ENCODE measurements around the gene MCCD1.

MCCD1 gene

DNA sequence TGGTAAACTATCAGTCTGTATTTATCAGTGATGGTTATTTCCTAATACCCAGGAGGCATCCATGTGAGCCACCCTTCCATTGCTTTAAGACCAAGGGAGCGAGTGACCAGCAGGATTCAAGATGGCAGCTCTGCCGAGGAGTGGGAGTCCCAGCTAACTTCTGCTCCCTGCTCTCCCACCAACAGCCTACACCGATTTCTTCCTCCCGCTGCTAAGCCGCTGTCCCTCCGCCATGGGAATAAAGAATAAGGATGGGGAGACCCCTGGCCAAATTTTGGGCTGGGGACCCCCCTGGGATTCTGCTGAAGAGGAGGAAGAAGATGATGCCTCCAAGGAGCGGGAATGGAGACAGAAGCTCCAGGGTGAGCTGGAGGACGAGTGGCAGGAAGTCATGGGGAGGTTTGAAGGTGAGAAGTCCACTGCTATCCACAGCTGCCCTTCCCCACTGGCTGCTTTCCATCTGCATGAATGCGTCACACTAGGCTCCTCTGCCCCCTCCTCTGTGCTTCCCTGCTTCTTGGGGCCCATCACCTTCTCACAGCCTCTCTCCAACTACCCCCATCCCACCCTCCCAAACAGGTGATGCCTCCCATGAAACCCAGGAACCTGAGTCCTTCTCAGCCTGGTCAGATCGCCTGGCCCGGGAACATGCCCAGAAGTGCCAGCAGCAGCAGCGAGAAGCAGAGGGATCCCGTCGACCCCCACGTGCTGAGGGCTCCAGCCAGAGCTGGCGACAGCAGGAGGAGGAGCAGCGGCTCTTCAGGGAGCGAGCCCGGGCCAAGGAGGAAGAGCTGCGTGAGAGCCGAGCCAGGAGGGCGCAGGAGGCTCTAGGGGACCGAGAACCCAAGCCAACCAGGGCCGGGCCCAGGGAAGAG, 28.9 kb downstream of the MCCD1 start:
- DNase-seq (ENCODE audit: insufficient read length, low spot score) (no peak), FAIRE-seq (no peak)
- TF ChIP-seq, protein P1, sequence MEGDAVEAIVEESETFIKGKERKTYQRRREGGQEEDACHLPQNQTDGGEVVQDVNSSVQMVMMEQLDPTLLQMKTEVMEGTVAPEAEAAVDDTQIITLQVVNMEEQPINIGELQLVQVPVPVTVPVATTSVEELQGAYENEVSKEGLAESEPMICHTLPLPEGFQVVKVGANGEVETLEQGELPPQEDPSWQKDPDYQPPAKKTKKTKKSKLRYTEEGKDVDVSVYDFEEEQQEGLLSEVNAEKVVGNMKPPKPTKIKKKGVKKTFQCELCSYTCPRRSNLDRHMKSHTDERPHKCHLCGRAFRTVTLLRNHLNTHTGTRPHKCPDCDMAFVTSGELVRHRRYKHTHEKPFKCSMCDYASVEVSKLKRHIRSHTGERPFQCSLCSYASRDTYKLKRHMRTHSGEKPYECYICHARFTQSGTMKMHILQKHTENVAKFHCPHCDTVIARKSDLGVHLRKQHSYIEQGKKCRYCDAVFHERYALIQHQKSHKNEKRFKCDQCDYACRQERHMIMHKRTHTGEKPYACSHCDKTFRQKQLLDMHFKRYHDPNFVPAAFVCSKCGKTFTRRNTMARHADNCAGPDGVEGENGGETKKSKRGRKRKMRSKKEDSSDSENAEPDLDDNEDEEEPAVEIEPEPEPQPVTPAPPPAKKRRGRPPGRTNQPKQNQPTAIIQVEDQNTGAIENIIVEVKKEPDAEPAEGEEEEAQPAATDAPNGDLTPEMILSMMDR (IDR thresholded peaks at IDR 0.05; ENCODE audit: insufficient read depth, missing control alignments): no peak

DNA sequence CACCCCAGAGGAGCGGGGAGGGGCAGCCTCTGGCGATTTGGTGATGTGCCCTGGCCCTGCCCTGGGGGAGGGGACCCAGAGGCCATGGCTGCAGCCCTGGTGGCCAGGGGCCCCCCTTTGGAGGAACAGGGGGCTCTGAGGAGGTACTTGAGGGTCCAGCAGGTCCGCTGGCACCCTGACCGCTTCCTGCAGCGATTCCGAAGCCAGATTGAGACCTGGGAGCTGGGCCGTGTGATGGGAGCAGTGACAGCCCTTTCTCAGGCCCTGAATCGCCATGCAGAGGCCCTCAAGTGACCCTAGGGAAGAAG, 29.5 kb downstream of the MCCD1 start:
- FAIRE-seq (no peak), DNase-seq (ENCODE audit: insufficient read length, low spot score) (no peak)
- TF ChIP-seq, protein P1 (IDR thresholded peaks at IDR 0.05; ENCODE audit: insufficient read depth, missing control alignments): no peak

DNA sequence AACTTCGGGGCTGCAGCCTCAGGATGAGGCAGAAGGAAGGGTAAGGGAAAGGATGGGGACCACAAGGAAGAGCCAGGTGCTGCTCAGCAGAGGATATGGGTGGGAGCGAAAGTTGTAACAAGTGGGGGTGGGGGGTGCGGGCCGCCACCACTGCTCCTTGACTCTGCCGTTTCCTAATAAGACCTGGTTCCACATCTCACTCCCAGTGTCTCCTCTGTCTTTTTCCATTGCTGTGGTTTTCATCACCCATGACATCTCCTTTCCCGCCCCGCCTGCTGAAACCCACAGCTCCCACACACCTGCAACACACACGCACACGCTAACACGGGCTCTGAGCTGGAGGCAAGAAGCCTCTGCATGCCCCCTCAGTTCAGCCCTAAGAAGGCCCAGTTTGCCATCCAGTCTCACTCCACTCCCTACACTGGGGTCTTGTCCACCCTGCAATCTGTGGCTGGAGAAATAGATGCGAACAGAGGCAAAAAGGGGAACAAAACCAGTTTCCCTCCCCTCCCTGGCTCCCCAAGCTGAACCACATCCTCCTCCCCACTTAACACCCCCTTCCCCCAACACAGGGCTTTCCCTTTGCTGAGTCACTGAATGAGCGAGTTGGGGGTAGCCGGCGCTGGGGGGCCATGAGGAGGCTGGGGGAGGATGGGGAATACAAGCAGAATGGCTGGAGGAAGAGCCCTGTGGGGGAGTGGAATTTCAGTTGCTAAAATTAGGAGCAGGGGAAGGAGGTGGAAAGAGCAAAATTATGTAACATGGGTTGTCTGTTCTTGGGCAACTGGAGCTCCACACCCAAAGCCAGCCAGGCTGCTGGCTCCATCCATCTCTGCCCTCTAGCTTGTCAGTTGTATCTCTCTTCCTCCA, 30.1 kb downstream of the MCCD1 start:
- DNase-seq (ENCODE audit: insufficient read length, low spot score): no peak
- TF ChIP-seq, protein P1 (IDR thresholded peaks at IDR 0.05; ENCODE audit: insufficient read depth, missing control alignments): no peak
- no peak for FAIRE-seq

DNA sequence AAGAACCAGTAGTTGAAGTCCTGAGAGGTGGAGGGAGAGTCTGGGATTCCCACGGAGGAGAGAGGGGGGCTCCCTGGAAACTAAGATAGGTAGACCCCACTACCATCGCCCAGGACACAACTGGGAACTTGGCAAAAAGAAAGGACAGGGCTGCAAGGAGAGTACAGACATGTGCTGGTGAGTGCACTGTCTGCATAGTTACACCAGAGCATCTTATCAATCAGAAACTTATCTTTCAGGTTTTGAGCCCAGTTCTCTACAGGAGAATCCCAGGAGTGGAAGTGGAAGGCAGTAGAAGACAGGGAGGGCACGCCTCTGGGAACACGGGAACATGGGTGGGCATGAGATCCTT, 30.8 kb downstream of the MCCD1 start:
- TF ChIP-seq, protein P1 (IDR thresholded peaks at IDR 0.05; ENCODE audit: insufficient read depth, missing control alignments): no peak
- FAIRE-seq (no peak), DNase-seq (ENCODE audit: insufficient read length, low spot score) (no peak)

DNA sequence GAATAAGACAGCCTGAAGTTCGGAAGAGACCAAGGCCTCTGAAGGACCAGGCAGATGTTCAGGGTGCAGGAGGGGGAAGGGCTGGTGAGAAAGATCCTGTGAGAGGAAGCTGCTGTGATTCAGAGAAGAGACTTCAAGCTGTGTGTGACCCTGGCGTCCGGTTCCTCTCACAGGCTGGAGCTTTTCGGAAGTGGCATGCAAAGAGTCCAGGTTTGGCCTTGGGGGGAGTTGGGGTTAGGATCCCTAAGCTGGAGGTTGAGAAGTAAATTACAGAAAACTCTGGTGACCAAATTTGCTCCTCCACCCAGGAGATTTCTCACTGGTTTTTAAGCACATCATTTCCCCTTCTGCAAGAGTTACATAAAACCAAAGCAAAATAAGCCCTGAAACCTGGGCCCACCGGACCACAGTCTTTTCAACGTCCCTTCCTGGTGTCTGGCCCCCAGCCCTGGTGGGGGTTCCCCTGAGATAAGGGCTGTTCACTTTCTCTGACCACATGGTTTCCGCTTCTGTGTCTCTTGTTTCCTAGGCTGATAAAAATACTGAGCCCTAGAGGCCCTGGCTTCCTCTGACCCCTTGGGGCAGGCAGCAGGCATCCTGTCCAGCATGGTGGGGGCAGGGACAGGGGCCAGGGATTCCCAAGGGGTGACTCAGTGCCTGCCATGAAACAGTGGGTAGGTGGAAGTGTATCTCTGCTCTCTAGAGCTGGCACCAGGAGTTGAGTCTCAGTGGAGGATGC, 31.4 kb downstream of the MCCD1 start:
- no peak for FAIRE-seq
- no peak for DNase-seq (ENCODE audit: insufficient read length, low spot score)
- TF ChIP-seq, protein P1 (IDR thresholded peaks at IDR 0.05; ENCODE audit: insufficient read depth, missing control alignments): no peak

DNA sequence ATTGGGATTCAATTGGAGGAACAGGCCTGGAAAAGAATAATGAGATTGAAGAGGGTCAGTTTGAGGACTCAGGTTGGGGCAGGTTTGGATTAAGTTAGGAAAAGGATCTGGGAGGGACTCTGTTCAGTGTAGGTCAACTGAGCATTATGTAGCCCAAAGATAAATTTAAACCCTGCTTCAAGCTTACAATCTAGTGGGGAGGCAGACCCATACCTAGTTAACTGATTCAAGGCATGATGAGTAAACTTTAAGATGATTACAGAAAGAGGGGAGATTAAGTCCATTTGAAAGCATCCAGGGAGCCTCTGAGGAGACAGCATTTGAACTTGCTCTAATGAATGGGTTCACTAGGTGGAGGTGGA, 31.9 kb downstream of the MCCD1 start:
- FAIRE-seq: no peak
- DNase-seq (ENCODE audit: insufficient read length, low spot score): no peak
- TF ChIP-seq, protein P1 (IDR thresholded peaks at IDR 0.05; ENCODE audit: insufficient read depth, missing control alignments): no peak

Data from D721Med (cell line).